Measurements from ENCODE around the gene LRRC8A. TPM values are rescaled to one million over a fixed set of nuclear protein-coding genes. Genes with fewer than 3 reads are reported as not detected.
A peak's percentile ranks its signal among the peaks of the same experiment; 100 is the strongest.

LRRC8A gene
- total and polyA plus RNA-seq, 2 of the 13 experiments (the other 11 are each of a cell fraction or from before 2014, with no cell fraction given) = 16.1 to 40.6 TPM

DNA sequence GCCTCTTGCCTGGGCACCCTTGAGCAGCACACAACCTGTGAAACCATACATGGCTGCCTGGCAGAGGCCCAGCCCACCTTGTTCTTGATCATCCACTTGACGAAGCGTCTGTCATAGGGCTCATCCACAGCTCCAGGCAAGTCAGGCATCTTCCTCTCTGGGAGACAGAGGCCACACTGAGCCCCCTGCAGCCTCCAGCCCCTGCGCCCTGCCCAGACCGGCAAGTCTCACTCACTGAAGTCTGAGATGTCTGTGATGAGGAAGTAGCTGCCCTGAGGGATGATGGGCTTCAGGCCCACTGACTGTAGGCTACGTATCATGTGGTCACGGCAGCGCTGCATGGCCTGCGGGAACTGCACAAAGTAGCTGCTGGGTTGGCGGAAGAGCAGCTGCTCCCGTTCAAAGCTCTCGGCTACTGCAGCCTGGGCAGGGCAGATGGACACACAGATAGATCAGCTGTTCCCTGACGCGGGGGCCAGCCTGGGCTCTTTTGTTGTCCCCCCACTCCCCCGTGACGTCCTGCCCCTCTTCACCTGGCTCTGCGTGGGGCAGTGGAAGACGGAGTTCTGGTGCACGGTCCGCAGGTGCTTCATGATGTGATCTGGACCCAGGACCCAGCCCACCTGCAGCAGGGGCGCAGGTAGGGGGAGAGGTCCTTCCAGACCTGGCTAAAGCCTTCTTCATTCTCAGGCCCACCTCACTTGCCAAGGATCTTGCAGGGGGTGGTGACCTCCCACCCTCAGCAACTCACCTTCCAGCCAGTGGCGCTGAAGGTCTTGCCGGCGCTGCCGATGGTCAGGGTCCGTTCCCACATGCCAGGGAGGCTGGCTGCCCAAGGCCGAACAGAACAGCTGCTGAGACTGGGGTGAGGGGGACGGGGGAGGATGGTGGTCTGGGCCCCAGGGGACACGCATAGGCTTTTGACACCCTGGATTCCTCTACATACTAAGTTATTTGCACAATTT is 46.4 kb upstream of the LRRC8A start:
- Histone ChIP-seq H3K4me3 (replicated peaks in 1 of 3; ENCODE audit: insufficient read depth in 1 of 3, low read depth in 2 of 3, low read length in 3 of 3) (no peak overlapping the region), H3K79me2 (ENCODE audit: insufficient read depth, low read length) (no peaks in the 10 kb centered on the region), H3K36me3 (replicated peaks in 1 of 2; ENCODE audit: control insufficient read depth in 1 of 2, insufficient read depth in 2 of 2, low read length in 2 of 2) (peaks cover 13 to 25% of the 10 kb centered on the region in 2 experiments), H3K4me2 (ENCODE audit: low read depth, low read length) (no peak overlapping the region), H3K27ac (ENCODE audit: extremely low read length, insufficient read depth, low read length) (no peak overlapping the region), H2AFZ (ENCODE audit: low read length) (no peak overlapping the region), H3K27me3 (ENCODE audit: control insufficient read depth in 1 of 2, insufficient read depth in 2 of 2, low read length in 2 of 2) (no peaks in the 10 kb centered on the region), H3K9ac (ENCODE audit: insufficient read depth, low read depth, low read length) (no peak overlapping the region), H3K4me1 (ENCODE audit: insufficient read depth, low read length) (peaks cover 43% of the 10 kb centered on the region), H3K9me3 (ENCODE audit: low read length) (no peaks in the 10 kb centered on the region), H4K20me1 (ENCODE audit: insufficient read depth, low read length) (no peaks in the 10 kb centered on the region)
- POLR2A ChIA-PET = no interaction called here
- intact Hi-C loops (cut with micrococcal nuclease; ENCODE audit: unreplicated experiment) = no loop called here
- in situ Hi-C loops (cut with HindIII; ENCODE audit: extremely low pct_ligation_motif_present, low pct_unique_long_range_greater_than_20kb) = no loop called here
- no peak for FAIRE-seq
- no peak for TF ChIP-seq SALL1 (CRISPR knock-in tag; IDR thresholded peaks at IDR 0.05)
- TF ChIP-seq AGO2 (optimal IDR thresholded peaks at IDR 0.05; ENCODE audit: low read depth, low read length) = peak; percentile 16
- no peak for TF ChIP-seq PCBP2 (optimal IDR thresholded peaks at IDR 0.05; ENCODE audit: low read depth, low read length, poor library complexity, severe bottlenecking)
- no peak for ATAC-seq
- no peak for DNase-seq (ENCODE audit: low spot score)
- CTCF ChIA-PET (ENCODE audit: low intra/inter-chr PET ratio, low total read pairs) = no interaction called here
- WGBS (ENCODE audit: low lambda C conversion rate) = 98% methylated on average over 8 of the region's 28 CpGs
- no TSS peak for BruUV-seq (replicated peaks)

DNA sequence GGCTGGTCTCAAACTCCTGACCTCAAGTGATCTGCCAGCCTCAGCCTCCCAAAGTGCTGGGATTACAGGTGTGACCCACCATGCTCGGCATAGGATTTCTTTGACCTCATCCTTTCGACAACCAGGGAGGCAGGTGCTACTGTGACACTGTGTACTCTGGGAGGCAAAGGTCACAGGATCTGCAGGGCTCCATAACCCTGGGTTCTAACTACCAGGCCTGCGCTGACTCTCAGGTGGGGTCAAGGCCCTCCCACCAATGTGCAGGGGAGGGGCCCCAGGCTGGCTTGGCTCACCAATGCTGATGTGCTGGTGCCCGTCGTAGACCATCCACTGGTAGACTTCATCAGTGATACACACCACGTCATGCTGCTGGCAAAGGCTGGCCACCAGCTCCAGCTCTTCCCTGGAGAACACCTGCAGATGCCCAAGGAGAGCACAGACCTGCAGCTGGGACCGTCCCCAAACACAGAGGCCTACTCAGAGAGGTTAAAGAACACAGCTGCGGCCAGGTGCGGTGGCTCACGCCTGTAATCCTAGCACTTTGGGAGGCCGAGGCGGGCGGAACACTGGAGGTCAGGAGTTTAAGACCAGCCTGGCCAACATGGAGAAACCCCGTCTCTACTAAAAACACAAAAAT is 45.3 kb upstream of the LRRC8A start:
- no peak for FAIRE-seq
- no peak overlapping the region for H2AFZ ChIP-seq (ENCODE audit: low read length)
- peaks cover 54% of the 10 kb centered on the region for H3K4me1 ChIP-seq (ENCODE audit: insufficient read depth, low read length)
- WGBS (ENCODE audit: low lambda C conversion rate) = 79% methylated on average over 10 of the region's 14 CpGs
- no peak for DNase-seq (ENCODE audit: low spot score)
- TF ChIP-seq, protein P1, sequence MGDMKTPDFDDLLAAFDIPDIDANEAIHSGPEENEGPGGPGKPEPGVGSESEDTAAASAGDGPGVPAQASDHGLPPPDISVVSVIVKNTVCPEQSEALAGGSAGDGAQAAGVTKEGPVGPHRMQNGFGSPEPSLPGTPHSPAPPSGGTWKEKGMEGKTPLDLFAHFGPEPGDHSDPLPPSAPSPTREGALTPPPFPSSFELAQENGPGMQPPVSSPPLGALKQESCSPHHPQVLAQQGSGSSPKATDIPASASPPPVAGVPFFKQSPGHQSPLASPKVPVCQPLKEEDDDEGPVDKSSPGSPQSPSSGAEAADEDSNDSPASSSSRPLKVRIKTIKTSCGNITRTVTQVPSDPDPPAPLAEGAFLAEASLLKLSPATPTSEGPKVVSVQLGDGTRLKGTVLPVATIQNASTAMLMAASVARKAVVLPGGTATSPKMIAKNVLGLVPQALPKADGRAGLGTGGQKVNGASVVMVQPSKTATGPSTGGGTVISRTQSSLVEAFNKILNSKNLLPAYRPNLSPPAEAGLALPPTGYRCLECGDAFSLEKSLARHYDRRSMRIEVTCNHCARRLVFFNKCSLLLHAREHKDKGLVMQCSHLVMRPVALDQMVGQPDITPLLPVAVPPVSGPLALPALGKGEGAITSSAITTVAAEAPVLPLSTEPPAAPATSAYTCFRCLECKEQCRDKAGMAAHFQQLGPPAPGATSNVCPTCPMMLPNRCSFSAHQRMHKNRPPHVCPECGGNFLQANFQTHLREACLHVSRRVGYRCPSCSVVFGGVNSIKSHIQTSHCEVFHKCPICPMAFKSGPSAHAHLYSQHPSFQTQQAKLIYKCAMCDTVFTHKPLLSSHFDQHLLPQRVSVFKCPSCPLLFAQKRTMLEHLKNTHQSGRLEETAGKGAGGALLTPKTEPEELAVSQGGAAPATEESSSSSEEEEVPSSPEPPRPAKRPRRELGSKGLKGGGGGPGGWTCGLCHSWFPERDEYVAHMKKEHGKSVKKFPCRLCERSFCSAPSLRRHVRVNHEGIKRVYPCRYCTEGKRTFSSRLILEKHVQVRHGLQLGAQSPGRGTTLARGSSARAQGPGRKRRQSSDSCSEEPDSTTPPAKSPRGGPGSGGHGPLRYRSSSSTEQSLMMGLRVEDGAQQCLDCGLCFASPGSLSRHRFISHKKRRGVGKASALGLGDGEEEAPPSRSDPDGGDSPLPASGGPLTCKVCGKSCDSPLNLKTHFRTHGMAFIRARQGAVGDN (CRISPR knock-in tag; IDR thresholded peaks at IDR 0.05) = peak; percentile 56
- no peak for TF ChIP-seq EZH2 (conservative IDR thresholded peaks at IDR 0.05; ENCODE audit: low read depth, low read length)
- TF ChIP-seq NR2F6 (IDR thresholded peaks at IDR 0.05) = peak; percentile 29; the same call in 1 of the 2 replicates
- peak; percentile 31; the same call in 1 of the 2 replicates for TF ChIP-seq NR2F6 (CRISPR knock-in tag; IDR thresholded peaks at IDR 0.05)
- no peak for TF ChIP-seq PCBP1 (IDR thresholded peaks at IDR 0.05; ENCODE audit: borderline replicate concordance, low read depth, low read length)
- TF ChIP-seq ATF7-NPFF (CRISPR knock-in tag; IDR thresholded peaks at IDR 0.05; ENCODE audit: low read depth) = 0 out of 2 replicates have a peak, but pooled peaks have one; percentile 28
- intact Hi-C loops (cut with micrococcal nuclease; ENCODE audit: unreplicated experiment) (no loop called here), in situ Hi-C loops (cut with HindIII; ENCODE audit: extremely low pct_ligation_motif_present, low pct_unique_long_range_greater_than_20kb) (no loop called here)
- ChIA-PET POLR2A (no interaction called here), CTCF (ENCODE audit: low intra/inter-chr PET ratio, low total read pairs) (no interaction called here)
- ATAC-seq = no peak
- no peaks in the 10 kb centered on the region for H4K20me1 ChIP-seq (ENCODE audit: insufficient read depth, low read length)
- BruUV-seq (replicated peaks) = no TSS peak
- no peak overlapping the region for H3K4me2 ChIP-seq (ENCODE audit: low read depth, low read length)
- H3K79me2 ChIP-seq (ENCODE audit: insufficient read depth, low read length) = no peaks in the 10 kb centered on the region
- H3K4me3 ChIP-seq (replicated peaks in 1 of 3; ENCODE audit: insufficient read depth in 1 of 3, low read depth in 2 of 3, low read length in 3 of 3) = no peak overlapping the region
- peaks cover 13 to 25% of the 10 kb centered on the region in 2 experiments for H3K36me3 ChIP-seq (replicated peaks in 1 of 2; ENCODE audit: control insufficient read depth in 1 of 2, insufficient read depth in 2 of 2, low read length in 2 of 2)
- no peaks in the 10 kb centered on the region for H3K9me3 ChIP-seq (ENCODE audit: low read length)
- no peaks in the 10 kb centered on the region for H3K27me3 ChIP-seq (ENCODE audit: control insufficient read depth in 1 of 2, insufficient read depth in 2 of 2, low read length in 2 of 2)
- no peak overlapping the region for H3K27ac ChIP-seq (ENCODE audit: extremely low read length, insufficient read depth, low read length)
- no peak overlapping the region for H3K9ac ChIP-seq (ENCODE audit: insufficient read depth, low read depth, low read length)
